Fibroblast of lung (primary cell): ENCODE results near the gene AKAP9. TPM values are rescaled to one million over a fixed set of nuclear protein-coding genes. Genes with fewer than 3 reads are reported as not detected.
"Not testable (repeated sequence)": the region's sequence is repeated elsewhere in the genome, so short reads cannot be mapped to it uniquely, and the experiment has no call there.

ENCODE experiments used
- DNase-seq, 2 donors: peaks; one replicate each; pipeline versions ENCODE4 v3.0.0 to v3.0.0-alpha.2; 2010; ENCODE audit warnings: low read depth in 2 of 2
- H2AFZ ChIP-seq: 2 replicates; pipeline ENCODE4 v1.5.1; 2012; ENCODE audit warnings: low read length, control low read depth, inconsistent platforms
- H3K27ac ChIP-seq: 2 replicates; pipeline ENCODE4 v1.5.1; 2011; ENCODE audit warnings: low read length, control low read depth; ENCODE audit not compliant: insufficient read depth
- H3K27me3 ChIP-seq: 2 replicates; pipeline ENCODE4 v1.5.1; 2011; ENCODE audit warnings: mild to moderate bottlenecking, low read length; ENCODE audit not compliant: control insufficient read depth, insufficient read depth
- H3K36me3 ChIP-seq: 2 replicates; pipeline ENCODE4 v1.5.1; 2011; ENCODE audit warnings: low read length; ENCODE audit not compliant: control insufficient read depth, insufficient read depth
- H3K4me1 ChIP-seq: 2 replicates; pipeline ENCODE4 v1.5.1; 2011; ENCODE audit warnings: low read length; ENCODE audit not compliant: control insufficient read depth, insufficient read depth; ENCODE audit errors: extremely low read depth
- H3K4me2 ChIP-seq: 2 replicates; pipeline ENCODE4 v1.5.1; 2011; ENCODE audit warnings: low read length, control low read depth; ENCODE audit not compliant: insufficient read depth; ENCODE audit errors: extremely low read depth
- H3K4me3 ChIP-seq, 4 experiments: fragments of 200-600 bp in 1 of 4; sonication (generic) in 1 of 4; replicated peaks in 1 of 4; 2 replicates each; pipeline ENCODE4 v1.5.1; 2011 to 2016; ENCODE audit warnings: low read length in 4 of 4, low read depth in 3 of 4, mild to moderate bottlenecking in 3 of 4, control low read depth in 2 of 4, inconsistent platforms in 1 of 4, mixed read lengths in 1 of 4; ENCODE audit not compliant: insufficient read depth in 1 of 4; ENCODE audit errors: control extremely low read depth in 1 of 4
- H3K79me2 ChIP-seq: 2 replicates; pipeline ENCODE4 v1.5.1; 2012; ENCODE audit warnings: mild to moderate bottlenecking, low read length, inconsistent platforms; ENCODE audit not compliant: control insufficient read depth, insufficient read depth
- H3K9ac ChIP-seq: 2 replicates; pipeline ENCODE4 v1.5.1; 2011; ENCODE audit warnings: mild to moderate bottlenecking, low read length, control low read depth; ENCODE audit not compliant: insufficient read depth
- H3K9me3 ChIP-seq: 2 replicates; pipeline ENCODE4 v1.5.1; 2012; ENCODE audit warnings: low read depth, low read length; ENCODE audit not compliant: control insufficient read depth, insufficient read depth
- H4K20me1 ChIP-seq: 2 replicates; pipeline ENCODE4 v1.5.1; 2011; ENCODE audit warnings: low read length; ENCODE audit not compliant: control insufficient read depth, insufficient read depth; ENCODE audit errors: extremely low read depth
- CTCF ChIP-seq, 2 donors: IDR thresholded peaks in 1 of 2; conservative IDR thresholded peaks in 1 of 2; 1 replicate in 1 of 2; 2 replicates in 1 of 2; pipeline ENCODE4 v1.5.1; 2011 to 2012; ENCODE audit warnings: low read length in 2 of 2, control low read depth in 1 of 2, inconsistent platforms in 1 of 2, low read depth in 1 of 2, mild to moderate bottlenecking in 1 of 2
- EZH2 ChIP-seq: IDR thresholded peaks from 2 replicates; pipeline ENCODE4 v1.5.1; 2012; ENCODE audit warnings: low read length, control low read depth, mild to moderate bottlenecking; ENCODE audit errors: missing control alignments
- polyA plus RNA-seq, 2 donors: library from polyadenylated mRNA; depleted of rRNA in 1 of 2; stranded (reverse) in 1 of 2; unstranded in 1 of 2; fragments of >200 nt; gene quantifications; 2 replicates each; pipeline ENCODE4 v1.2.1, GENCODE V29; 2011 to 2012; ENCODE audit warnings: missing spikeins in 1 of 2
- total RNA-seq: library from RNA; depleted of rRNA; stranded (reverse); fragments of >200 nt; gene quantifications from 2 replicates; pipeline ENCODE4 v1.2.1, GENCODE V29; 2014

AKAP9 gene
- total and polyA plus RNA-seq, 2 donors (not counting 1 experiment from before 2014, with no cell fraction given): 16.6 to 46.6 TPM

DNA sequence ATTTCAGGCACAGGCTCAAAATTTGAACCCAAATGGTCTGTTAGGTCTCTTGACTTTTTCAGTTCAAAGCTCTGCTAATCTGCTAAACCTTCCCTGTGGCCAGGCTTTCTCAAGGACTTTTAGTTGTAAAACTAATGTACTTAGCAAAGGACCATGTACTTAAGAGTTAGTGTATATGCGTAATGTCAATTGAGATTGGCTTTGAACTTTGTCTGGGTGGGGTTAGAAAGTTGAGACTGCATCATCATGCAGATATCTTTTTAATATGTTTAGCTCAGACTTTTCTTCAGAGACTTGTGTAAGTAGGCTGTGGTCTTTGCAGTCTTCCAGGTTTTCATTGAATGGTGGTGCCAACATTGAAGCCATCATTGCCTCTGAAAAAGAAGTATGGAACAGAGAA is 159.9 kb downstream of the AKAP9 start:
- Histone ChIP-seq H4K20me1 (no peaks in the 10 kb centered on the region), H3K4me3 (no peak overlapping the region), H3K36me3 (peaks cover 3% of the 10 kb centered on the region), H3K4me2 (no peak overlapping the region), H3K9ac (no peak overlapping the region), H3K27me3 (no peaks in the 10 kb centered on the region), H3K4me1 (no peaks in the 10 kb centered on the region), H2AFZ (no peak overlapping the region), H3K79me2 (no peaks in the 10 kb centered on the region), H3K27ac (no peak overlapping the region), H3K9me3 (no peaks in the 10 kb centered on the region)
- DNase-seq: no peak
- TF ChIP-seq CTCF (conservative IDR thresholded peaks at IDR 0.05 in 1 of 2, IDR thresholded peaks at IDR 0.05 in 1 of 2; ENCODE audit: low read depth in 1 of 2, low read length in 2 of 2) (no peak), EZH2 (no peak)

- DNase-seq: peak; percentile 31 to 61
- not testable (repeated sequence) for H3K27ac ChIP-seq, H3K9me3 ChIP-seq, H3K9ac ChIP-seq, H3K4me1 ChIP-seq, H3K4me3 ChIP-seq, H3K4me2 ChIP-seq, H3K36me3 ChIP-seq, H4K20me1 ChIP-seq, H2AFZ ChIP-seq, H3K79me2 ChIP-seq, H3K27me3 ChIP-seq
Observed at GRCh38 chr7:92102862-92103261, 162.2 kb downstream of the AKAP9 start.

DNA sequence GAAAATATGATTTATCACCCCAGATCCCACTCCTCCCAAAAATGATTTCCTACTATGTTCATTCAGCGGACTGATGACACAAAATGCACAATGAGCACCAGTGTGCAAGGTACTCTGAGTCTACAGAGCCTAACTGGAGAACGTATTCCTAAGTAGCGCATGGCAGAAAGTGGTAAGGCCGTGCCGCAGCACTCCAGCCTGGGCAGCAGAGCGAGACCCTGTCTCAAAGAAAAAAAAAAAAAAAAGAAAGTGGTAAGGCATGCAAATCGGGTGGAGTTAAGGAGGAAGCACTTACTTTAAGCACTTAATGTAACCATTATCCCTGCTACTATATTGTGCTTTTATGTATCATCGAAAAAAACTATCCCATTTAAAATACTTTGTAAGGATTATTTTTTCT is 168.2 kb downstream of the AKAP9 start:
- Histone ChIP-seq H3K79me2 (no peaks in the 10 kb centered on the region), H3K27ac (no peak overlapping the region), H3K4me1 (no peaks in the 10 kb centered on the region), H3K9me3 (no peaks in the 10 kb centered on the region), H3K4me3 (no peak overlapping the region), H3K36me3 (peaks cover 6% of the 10 kb centered on the region), H2AFZ (no peak overlapping the region), H3K4me2 (no peak overlapping the region), H3K27me3 (no peaks in the 10 kb centered on the region), H3K9ac (no peak overlapping the region), H4K20me1 (no peaks in the 10 kb centered on the region)
- no peak for DNase-seq
- no peak for TF ChIP-seq EZH2
- no peak for TF ChIP-seq CTCF (conservative IDR thresholded peaks at IDR 0.05 in 1 of 2, IDR thresholded peaks at IDR 0.05 in 1 of 2; ENCODE audit: low read depth in 1 of 2, low read length in 2 of 2)
